NCI-H2227 (cell line): ENCODE measurements around the gene KSR1.

Source experiments
- DNase-seq: peaks from one replicate; lab custom pipeline; 2025; ENCODE audit not compliant: unreplicated experiment; lab: John Stamatoyannopoulos, UW

Gene KSR1

GRCh38 chr17:27581016-27581415 is 124.8 kb downstream of the KSR1 start:
- no peak for DNase-seq

DNA sequence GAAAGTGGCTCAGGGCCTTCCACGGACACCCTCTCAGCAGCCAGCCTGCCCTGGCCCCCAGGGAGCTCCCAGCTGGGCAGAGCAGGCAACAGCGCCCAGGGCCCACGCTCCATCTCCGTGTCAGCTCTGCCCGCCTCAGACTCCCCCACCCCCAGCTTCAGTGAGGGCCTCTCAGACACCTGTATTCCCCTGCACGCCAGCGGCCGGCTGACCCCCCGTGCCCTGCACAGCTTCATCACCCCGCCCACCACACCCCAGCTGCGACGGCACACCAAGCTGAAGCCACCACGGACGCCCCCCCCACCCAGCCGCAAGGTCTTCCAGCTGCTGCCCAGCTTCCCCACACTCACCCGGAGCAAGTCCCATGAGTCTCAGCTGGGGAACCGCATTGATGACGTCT is 126.4 kb downstream of the KSR1 start:
- no peak for DNase-seq

DNA sequence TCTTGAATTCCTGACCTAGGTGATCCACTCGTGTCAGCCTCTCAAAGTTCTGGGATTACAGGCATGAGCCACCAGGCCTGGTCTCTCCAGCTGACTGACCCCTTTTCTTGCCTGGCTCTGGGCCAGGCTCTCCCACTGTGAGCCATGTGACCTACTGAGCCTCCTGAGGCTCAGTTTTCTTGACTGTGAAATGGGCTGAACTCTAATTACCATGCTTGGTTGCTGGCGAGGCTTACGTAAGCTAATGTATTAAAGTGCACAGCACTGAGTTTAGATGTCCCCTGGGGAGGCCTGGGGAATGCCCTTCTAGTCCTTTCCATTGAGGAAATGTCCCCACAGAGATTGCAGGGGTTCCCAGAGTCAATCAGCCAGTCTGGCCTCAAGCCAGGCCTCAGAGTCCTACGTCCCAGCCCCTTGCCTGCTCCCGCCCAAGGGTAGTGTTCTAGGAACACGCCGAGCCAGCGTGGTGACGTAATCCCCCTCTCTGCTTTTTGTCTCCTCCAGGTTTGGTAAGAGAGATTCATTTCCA is 129.0 kb downstream of the KSR1 start:
- DNase-seq: no peak

DNA sequence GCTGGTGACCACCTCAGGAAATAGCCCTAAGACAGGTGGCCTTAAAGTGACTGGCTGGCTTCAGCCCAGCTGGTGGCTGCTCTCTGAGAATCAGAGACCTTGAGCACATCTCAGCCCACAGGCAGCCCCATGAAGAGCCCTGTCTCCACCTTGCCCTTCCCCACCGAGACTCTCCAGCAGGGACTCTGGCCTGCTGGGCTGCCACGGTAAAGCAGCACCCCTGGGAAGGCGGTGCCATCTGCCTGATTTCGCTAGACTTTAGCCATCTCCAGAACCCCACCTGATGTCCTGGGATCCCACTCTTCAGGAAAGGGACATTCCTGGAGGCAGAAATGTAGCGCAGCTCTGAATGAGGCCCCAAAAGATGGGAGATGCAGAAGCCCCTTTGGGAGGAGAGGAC is 129.5 kb downstream of the KSR1 start:
- no peak for DNase-seq

DNA sequence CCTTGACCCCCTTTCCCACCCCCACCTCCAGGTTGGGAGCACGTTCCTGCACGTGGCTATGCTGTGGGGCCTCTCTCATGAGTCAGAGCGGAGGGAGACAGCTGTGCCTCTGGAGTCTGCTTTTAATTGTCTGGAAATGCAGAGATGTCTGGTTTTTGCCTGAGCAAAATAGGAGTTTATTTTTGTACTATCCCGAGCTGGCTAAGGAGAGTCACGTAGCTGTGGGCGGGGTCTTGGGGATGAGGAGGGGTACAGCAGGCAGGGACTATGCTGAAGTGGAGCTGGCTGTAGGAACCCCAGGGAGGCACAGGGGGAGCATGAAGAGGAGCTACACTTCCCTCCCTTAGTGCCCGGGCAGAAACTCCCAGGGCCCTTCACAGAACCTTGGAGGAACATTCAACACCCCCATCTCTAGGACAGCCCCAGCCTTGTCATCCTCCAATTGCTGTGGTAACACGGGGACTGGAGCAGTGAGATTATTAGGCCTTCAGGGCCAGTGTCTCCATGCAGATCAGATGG is 130.0 kb downstream of the KSR1 start:
- DNase-seq: no peak

DNA sequence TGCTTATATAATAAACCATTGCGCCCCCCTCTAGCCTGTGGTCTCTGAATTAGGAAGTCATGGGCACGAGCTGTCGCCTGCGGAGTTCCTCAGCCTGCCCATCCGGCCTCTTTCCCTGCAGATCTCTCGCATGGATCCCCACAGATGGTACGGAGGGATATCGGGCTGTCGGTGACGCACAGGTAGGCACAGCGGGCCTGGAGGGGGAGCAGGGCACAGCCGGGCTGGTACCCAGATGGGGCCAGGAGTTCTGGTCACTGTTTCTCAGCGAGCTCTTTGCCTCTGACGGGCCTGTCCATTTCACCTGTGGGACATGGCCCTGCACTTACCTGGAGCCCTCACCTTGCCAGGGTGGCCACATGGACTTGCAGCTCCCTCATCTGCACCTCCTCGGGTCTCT is 132.1 kb downstream of the KSR1 start:
- no peak for DNase-seq

DNA sequence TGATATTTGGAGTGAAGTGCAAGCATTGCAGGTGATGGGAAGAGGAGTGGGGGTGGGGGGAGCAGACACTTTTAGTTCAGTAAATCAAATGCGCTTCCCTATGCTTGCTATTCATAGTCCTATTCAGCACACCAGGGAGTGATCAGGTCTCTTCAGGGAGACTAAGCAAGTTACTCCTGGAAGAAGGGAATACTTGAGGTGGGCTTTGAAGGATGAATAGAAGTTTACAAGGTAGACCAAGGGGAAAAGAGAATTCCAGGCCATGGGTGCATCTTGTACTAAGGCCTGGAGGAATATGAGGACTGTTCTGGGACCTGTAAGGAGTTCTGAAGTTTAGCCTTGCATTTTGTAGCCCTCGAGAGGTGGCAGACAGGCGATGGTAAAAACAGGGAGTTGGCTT is 134.6 kb downstream of the KSR1 start:
- no peak for DNase-seq

DNA sequence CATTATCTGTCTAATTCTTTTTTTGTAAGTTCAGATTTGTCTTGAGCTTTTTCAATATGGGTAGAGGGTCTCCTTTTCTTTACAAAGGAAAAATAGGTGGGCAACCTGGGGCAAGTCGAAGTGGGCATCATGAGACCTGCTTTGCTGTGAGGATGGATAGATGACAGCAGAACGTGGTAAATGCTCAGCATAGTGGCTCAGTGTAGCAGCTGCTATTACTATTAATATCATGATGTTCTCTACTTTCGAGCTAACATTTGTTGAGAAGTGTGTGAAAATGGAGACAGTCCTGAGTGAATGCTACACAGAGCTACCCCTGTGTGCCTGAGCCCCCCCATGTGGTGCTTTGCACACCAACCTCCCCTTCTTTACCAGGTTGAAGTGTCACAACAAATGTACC is 135.7 kb downstream of the KSR1 start:
- DNase-seq: no peak

- no peak for DNase-seq
Measured at GRCh38 chr17:27593232-27593856, 137.1 kb downstream of the KSR1 start.

GRCh38 chr17:27593857-27594255 is 137.6 kb downstream of the KSR1 start:
- DNase-seq: no peak

DNA sequence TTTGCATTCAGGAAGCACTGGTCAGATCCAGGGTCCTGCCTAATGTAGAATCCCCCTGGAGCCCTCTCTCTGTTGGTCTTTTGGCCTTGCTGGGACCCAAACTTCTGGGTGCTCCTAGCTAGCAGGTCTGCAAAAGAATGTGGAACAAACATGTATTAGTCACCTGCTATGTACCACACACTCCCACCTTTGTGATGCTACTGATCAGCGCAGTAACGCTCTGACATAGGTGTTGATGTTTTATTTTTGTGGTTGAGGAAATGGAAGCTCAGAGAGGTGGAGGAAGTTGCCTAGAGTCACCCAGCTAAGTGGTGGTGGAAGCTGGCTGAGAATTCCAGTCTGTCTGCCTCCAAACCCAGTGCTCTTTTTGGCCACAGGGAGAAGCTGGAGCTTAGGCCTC is 139.0 kb downstream of the KSR1 start:
- no peak for DNase-seq

GRCh38 chr17:27596096-27596495 is 139.8 kb downstream of the KSR1 start:
- DNase-seq: no peak

DNA sequence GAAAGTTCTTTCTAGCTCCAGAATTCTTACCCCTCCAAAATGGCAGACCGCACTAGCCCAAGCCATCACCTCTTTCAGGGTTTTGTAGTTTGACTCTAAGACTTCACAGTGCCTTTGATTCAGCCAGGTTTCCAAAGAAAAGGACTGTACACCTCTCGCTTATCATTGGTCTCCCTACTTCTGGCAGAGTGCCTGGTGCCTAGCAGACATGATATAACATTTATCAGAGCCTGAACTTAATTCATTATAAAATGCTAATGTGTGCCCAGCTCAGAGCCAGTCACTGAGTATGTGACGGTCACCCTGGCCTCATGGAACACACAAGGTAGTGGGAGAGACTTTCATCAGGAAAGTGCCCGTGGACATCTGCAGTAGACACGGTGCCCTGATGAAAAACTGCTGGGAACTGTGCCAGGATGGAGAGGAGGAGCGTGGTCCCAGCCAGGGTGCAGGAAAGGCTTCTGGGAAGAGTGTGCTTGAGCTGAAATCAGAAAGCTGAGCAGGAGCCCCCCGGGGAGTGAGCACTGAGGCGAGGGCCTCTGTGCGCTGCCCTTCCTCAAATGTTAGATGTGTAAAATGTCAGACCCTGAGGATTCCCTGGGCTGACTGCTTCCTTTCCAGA is 140.4 kb downstream of the KSR1 start:
- no peak for DNase-seq

DNA sequence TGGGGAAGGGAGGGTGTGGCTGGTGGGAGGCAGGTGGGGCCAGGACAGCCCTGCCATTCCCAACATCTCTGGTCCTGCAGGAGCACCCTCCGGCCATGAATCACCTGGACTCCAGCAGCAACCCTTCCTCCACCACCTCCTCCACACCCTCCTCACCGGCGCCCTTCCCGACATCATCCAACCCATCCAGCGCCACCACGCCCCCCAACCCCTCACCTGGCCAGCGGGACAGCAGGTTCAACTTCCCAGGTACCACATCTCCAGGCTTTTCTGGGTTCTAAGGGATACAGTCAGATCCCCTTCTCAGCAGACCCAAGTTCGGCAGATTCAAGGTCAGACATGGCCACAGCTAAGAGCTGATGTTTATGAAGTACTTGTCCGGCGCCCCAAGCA is 140.9 kb downstream of the KSR1 start:
- DNase-seq: no peak

DNA sequence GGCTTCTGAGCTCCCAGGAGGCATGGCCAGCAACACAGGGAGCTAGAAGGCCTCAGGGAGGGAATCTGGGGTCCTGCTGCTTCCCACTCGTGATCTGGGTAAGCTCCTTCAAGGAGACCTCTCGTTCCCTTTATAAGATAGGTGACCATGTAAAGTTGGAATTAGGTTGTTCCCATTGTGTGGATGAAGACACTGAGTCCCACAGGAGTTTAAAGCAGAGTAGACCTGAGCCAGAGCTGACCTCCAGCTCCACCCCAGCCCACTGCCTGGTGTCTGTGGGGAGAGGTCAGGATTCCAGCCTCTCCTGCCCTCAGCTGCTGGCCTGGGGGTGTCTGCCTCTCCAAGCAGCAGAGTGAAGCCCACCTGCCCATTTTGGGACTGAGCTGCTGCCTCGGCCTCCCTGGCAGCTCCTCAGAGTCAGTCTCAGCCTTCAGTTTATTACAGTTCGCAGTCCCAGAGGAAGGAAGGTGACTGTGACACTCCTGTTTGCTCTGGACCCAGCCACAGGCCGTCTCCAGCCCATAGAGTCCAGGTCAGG is 141.6 kb downstream of the KSR1 start:
- DNase-seq: no peak

DNA sequence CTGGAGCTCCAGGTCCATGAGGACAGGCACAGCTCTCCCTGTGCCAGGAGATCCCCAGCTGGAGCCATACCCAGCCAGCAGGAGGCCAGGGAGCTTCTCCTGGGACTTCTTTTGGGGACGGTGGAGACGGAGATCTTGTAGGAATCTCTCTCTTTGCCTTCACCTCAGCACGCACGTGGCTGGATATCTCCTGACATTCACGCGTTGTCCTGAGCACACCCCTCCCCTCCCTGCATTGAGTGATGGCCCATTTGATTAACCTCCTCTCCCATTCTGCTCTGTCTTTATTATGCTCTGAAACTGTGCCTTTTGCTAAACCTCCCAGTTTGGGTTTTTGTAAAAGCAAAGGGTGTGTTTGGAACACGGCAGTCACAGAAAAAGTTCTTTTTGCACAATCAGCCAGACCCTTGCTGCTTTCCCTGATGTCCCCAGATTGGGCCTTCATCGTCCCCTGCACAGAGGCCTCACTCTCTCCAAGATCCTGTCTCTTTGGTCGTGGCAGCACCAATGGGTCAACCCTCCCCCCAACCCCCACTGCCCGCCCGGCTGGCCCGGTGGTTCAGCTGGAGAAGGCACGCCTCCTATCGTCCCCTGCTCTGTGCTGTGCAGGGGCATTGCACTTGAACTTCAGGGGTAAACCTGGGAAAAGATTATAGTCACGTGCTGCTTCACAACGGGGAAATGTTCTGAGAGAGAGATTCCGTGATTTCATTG is 142.2 kb downstream of the KSR1 start:
- DNase-seq: no peak

DNA sequence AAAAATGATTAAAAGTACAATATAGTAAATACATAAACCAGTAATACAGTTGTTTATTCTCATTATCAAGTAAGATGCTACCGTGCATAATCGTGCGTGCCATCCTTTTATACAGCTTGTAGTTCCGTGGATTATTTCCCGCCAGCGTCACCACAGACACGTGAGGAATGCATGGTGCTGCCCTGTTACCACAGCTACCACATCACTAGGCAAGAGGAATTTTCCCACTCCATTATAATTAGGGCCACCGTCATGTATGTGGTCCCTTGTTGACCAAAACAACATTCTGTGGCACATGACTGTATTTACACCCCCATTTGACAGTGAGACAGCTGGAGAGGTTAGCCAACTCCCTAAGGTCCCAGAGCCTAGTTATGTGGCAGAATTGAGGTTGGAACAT is 144.2 kb downstream of the KSR1 start:
- no peak for DNase-seq

- peak; percentile 80 for DNase-seq
Measured at GRCh38 chr17:27601069-27601974, 145.1 kb downstream of the KSR1 start.

DNA sequence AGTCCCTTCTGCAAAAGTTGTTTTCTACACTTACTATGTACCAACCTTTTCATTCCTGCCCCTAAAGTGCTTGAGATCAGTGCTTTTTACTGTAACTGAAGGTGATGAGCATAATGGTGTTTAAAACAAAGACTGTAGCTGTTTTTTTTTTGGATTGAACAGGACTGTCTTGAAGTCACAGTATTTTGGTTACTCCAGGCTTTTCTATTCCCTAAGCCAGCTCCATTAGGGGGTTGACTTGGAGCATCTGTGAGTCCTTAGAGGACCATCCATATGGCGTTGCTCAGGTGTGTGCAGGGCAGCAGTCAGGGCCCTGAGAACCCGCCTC is 145.7 kb downstream of the KSR1 start:
- no peak for DNase-seq

- peak; percentile 73 for DNase-seq
Measured at GRCh38 chr17:27602721-27603420, 146.6 kb downstream of the KSR1 start.
